WTC11 (cell line): ENCODE measurements around the gene CEP19. TPM values are rescaled to one million over a fixed set of nuclear protein-coding genes. Genes with fewer than 3 reads are reported as not detected.

ENCODE experiments used
- ATAC-seq: fragments of 200-7000 bp; cut with Tn5 transposase; 2 replicates; pipeline ENCODE4 v1.10.0; 2021; ENCODE audit warnings: mild to moderate bottlenecking, moderate library complexity
- CTCF ChIA-PET: fragments of 300-600 bp; sonication (Branson Sonifier 250); formaldehyde crosslinking; loops from one replicate; lab custom pipeline; 2021; ENCODE audit warnings: antibody characterized with exemption; lab: Charles Lee
- POLR2A ChIA-PET: fragments of 350-600 bp; sonication (Branson Sonifier 250); formaldehyde crosslinking; loops from one replicate; lab custom pipeline; 2021; ENCODE audit warnings: antibody characterized with exemption; lab: Charles Lee
- DNase-seq: peaks from one replicate; pipeline ENCODE4 v3.0.0; 2021; ENCODE audit warnings: low spot score
- H3K27ac Mint-ChIP-seq: 2 replicates; pipeline ENCODE4 v1.8.0; 2021; ENCODE audit warnings: mixed read lengths
- H3K27me3 Mint-ChIP-seq: 2 replicates; pipeline ENCODE4 v1.8.0; 2021; ENCODE audit warnings: low read depth, mild to moderate bottlenecking, moderate library complexity, mixed read lengths
- H3K36me3 Mint-ChIP-seq: 2 replicates; pipeline ENCODE4 v1.8.0; 2021; ENCODE audit warnings: mixed read lengths
- H3K4me1 Mint-ChIP-seq: 2 replicates; pipeline ENCODE4 v1.8.0; 2022; ENCODE audit warnings: mixed read lengths
- H3K4me3 Mint-ChIP-seq: 2 replicates; pipeline ENCODE4 v1.8.0; 2021; ENCODE audit warnings: mild to moderate bottlenecking, moderate library complexity, mixed read lengths
- H3K9me3 Mint-ChIP-seq: 2 replicates; pipeline ENCODE4 v1.8.0; 2021; ENCODE audit warnings: mixed read lengths
- FOXJ3 ChIP-seq: sonication (generic); formaldehyde crosslinking; IDR thresholded peaks from 2 replicates; pipeline ENCODE4 v1.9.0; 2021; ENCODE audit warnings: missing genetic modification reagents, mild to moderate bottlenecking, borderline replicate concordance
- IRF2 ChIP-seq: sonication (generic); formaldehyde crosslinking; IDR thresholded peaks from 2 replicates; pipeline ENCODE4 v1.8.0; 2022; ENCODE audit warnings: low read depth, missing genetic modification reagents, borderline replicate concordance
- JAZF1 ChIP-seq: fragments of 250-450 bp; sonication (Bioruptor Pico); IDR thresholded peaks from 2 replicates; pipeline ENCODE4 v1.9.0; 2021; ENCODE audit warnings: moderate library complexity, mild to moderate bottlenecking, inconsistent platforms
- KAT7 ChIP-seq: sonication (generic); formaldehyde crosslinking; IDR thresholded peaks from 2 replicates; pipeline ENCODE4 v1.8.1; 2023; ENCODE audit warnings: missing genetic modification reagents, mild to moderate bottlenecking, borderline replicate concordance
- NFE2L1 ChIP-seq: sonication (generic); formaldehyde crosslinking; IDR thresholded peaks from 2 replicates; pipeline ENCODE4 v1.8.1; 2023; ENCODE audit warnings: missing genetic modification reagents
- NR2C2 ChIP-seq: sonication (generic); formaldehyde crosslinking; IDR thresholded peaks from 2 replicates; pipeline ENCODE4 v1.8.0; 2022; ENCODE audit warnings: mild to moderate bottlenecking, missing genetic modification reagents
- NR3C1 ChIP-seq: sonication (generic); formaldehyde crosslinking; conservative IDR thresholded peaks from 2 replicates; pipeline ENCODE4 v1.8.1; 2023; ENCODE audit warnings: low read depth, mild to moderate bottlenecking, missing genetic modification reagents
- RORB ChIP-seq: fragments of 250-450 bp; sonication (Bioruptor Pico); IDR thresholded peaks from 2 replicates; pipeline ENCODE4 v1.9.0; 2021; ENCODE audit warnings: mild to moderate bottlenecking
- SOX15 ChIP-seq: fragments of 250-450 bp; sonication (Bioruptor Pico); IDR thresholded peaks from 2 replicates; pipeline ENCODE4 v1.9.0; 2021; ENCODE audit warnings: mild to moderate bottlenecking
- SP1 ChIP-seq: sonication (generic); formaldehyde crosslinking; conservative IDR thresholded peaks from 2 replicates; pipeline ENCODE4 v1.8.1; 2022; ENCODE audit warnings: missing genetic modification reagents
- TEAD1 ChIP-seq: sonication (generic); formaldehyde crosslinking; IDR thresholded peaks from 2 replicates; pipeline ENCODE4 v1.8.0; 2022; ENCODE audit warnings: mild to moderate bottlenecking, missing genetic modification reagents
- ZNF138 ChIP-seq: sonication (generic); formaldehyde crosslinking; conservative IDR thresholded peaks from 2 replicates; pipeline ENCODE4 v1.8.1; 2022; ENCODE audit warnings: mild to moderate bottlenecking, moderate library complexity, missing genetic modification reagents
- ZNF317 ChIP-seq: sonication (generic); formaldehyde crosslinking; IDR thresholded peaks from 2 replicates; pipeline ENCODE4 v1.8.1; 2023; ENCODE audit warnings: low read depth, mild to moderate bottlenecking, moderate library complexity, missing genetic modification reagents, borderline replicate concordance
- ZNF423 ChIP-seq: fragments of 250-450 bp; sonication (Bioruptor Pico); IDR thresholded peaks from 2 replicates; pipeline ENCODE4 v2.1.2; 2022; ENCODE audit warnings: mild to moderate bottlenecking, moderate library complexity
- ZNF671 ChIP-seq: fragments of 250-450 bp; sonication (Bioruptor Pico); IDR thresholded peaks from 2 replicates; pipeline ENCODE4 v1.8.0; 2021; ENCODE audit warnings: mild to moderate bottlenecking
- total RNA-seq: library from RNA; stranded (reverse); gene quantifications from 3 replicates; pipeline ENCODE4 v1.2.3, GENCODE V29; 2021
- TF ChIP-seq, protein P1 (sequence below): sonication (generic); formaldehyde crosslinking; IDR thresholded peaks from 2 replicates; pipeline ENCODE4 v1.8.1; 2023; ENCODE audit warnings: mild to moderate bottlenecking, moderate library complexity, missing genetic modification reagents
- TF ChIP-seq, protein P2 (sequence below): sonication (generic); formaldehyde crosslinking; IDR thresholded peaks from 2 replicates; pipeline ENCODE4 v1.8.0; 2022; ENCODE audit warnings: mild to moderate bottlenecking, missing genetic modification reagents
- TF ChIP-seq, protein P3 (sequence below): sonication (generic); formaldehyde crosslinking; IDR thresholded peaks from 2 replicates; pipeline ENCODE4 v1.8.0; 2022; ENCODE audit warnings: mild to moderate bottlenecking, missing genetic modification reagents
- TF ChIP-seq, protein P4 (sequence below): sonication (generic); formaldehyde crosslinking; IDR thresholded peaks from 2 replicates; pipeline ENCODE4 v1.8.1; 2023; ENCODE audit warnings: mild to moderate bottlenecking, missing genetic modification reagents, moderate library complexity
- TF ChIP-seq, protein P5 (sequence below): fragments of 250-450 bp; sonication (Bioruptor Pico); IDR thresholded peaks from 2 replicates; pipeline ENCODE4 v1.9.0; 2021; ENCODE audit warnings: moderate library complexity, mild to moderate bottlenecking, inconsistent platforms, borderline replicate concordance
- TF ChIP-seq, protein P6 (sequence below): fragments of 250-450 bp; sonication (Bioruptor Pico); IDR thresholded peaks from 2 replicates; pipeline ENCODE4 v1.9.0; 2021; ENCODE audit warnings: mild to moderate bottlenecking, borderline replicate concordance
- TF ChIP-seq, protein P7 (sequence below): sonication (generic); formaldehyde crosslinking; IDR thresholded peaks from 2 replicates; pipeline ENCODE4 v1.8.1; 2022; ENCODE audit warnings: mild to moderate bottlenecking, moderate library complexity, missing genetic modification reagents
- TF ChIP-seq, protein P8 (sequence below): sonication (generic); formaldehyde crosslinking; IDR thresholded peaks from 2 replicates; pipeline ENCODE4 v1.8.1; 2022; ENCODE audit warnings: mild to moderate bottlenecking, missing genetic modification reagents, moderate library complexity, borderline replicate concordance

CEP19 gene
- total RNA-seq, 1 experiment from 2014 or later: 1.5 TPM

DNA sequence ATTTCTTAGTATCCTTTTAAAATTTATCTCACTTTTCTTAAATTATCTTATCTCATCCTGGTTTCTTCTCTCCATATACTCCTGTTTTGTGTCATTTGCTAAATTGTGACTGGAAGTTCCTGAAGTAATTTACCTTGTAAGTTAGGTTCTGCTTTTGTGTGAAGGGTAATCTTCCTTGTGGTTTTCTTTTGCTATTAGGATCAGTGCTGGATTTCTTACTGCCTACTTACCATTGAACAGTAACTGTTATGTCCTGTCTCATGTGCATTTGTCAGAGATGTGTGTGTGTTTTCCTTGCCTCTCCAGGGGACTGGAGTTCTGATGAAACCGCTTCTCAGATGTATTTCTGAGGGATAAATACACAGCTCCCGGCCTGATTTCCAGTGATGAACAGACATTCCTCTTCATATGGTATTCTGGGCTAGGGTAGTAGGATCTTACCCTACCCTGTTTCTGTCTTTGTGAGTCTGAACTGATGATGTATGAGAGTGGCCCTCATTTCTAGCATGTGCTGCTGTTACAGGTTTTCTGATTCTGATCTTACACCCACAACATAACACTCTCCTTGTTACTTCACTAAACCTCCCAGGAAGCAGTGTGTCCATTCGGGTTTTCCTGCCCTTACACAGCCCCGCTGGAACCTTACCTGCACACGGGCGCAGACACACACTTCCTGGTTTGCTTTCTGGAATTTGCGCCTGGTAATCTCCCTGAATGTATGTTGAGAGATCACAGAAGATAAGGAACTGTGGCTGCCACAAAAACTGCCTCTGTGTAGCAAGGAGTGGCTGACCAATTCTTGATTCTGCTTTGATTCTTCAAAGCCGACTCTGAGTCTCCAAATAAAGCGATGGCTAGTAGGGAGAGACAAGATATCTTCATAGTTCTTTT, 42.3 kb upstream of the CEP19 start (continued):
- TF ChIP-seq, protein P1, sequence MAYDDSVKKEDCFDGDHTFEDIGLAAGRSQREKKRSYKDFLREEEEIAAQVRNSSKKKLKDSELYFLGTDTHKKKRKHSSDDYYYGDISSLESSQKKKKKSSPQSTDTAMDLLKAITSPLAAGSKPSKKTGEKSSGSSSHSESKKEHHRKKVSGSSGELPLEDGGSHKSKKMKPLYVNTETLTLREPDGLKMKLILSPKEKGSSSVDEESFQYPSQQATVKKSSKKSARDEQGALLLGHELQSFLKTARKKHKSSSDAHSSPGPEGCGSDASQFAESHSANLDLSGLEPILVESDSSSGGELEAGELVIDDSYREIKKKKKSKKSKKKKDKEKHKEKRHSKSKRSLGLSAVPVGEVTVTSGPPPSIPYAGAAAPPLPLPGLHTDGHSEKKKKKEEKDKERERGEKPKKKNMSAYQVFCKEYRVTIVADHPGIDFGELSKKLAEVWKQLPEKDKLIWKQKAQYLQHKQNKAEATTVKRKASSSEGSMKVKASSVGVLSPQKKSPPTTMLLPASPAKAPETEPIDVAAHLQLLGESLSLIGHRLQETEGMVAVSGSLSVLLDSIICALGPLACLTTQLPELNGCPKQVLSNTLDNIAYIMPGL (CRISPR knock-in tag): no peak

DNA sequence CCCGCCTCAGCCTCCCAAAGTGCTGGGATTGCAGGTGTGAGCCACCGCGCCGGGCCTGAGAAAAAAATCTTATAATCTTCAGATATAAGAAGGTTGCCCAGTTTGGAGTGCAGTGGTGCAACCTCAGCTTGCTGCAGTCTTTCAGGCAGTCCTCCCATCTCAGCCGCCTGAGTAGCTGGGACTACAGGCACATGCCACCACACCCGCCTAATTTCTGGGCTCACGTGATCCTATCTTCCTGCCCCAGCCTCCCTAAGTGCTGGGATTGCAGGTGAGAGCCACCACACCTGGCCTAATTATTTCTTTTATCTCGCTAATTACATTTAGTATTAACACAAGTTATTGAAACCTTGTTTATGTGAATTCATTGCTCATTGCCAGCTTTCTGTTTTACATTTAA, 41.2 kb upstream of the CEP19 start:
- TF ChIP-seq, protein P2, sequence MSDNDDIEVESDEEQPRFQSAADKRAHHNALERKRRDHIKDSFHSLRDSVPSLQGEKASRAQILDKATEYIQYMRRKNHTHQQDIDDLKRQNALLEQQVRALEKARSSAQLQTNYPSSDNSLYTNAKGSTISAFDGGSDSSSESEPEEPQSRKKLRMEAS (CRISPR knock-in tag): no peak
- no peak for TF ChIP-seq SP1 (CRISPR knock-in tag)
- TF ChIP-seq IRF2 (CRISPR knock-in tag): no peak
- TF ChIP-seq NR3C1 (CRISPR knock-in tag): no peak
- no peak for TF ChIP-seq NFE2L1
- no peak for TF ChIP-seq ZNF138 (CRISPR knock-in tag)
- no peak for TF ChIP-seq FOXJ3
- TF ChIP-seq, protein P3, sequence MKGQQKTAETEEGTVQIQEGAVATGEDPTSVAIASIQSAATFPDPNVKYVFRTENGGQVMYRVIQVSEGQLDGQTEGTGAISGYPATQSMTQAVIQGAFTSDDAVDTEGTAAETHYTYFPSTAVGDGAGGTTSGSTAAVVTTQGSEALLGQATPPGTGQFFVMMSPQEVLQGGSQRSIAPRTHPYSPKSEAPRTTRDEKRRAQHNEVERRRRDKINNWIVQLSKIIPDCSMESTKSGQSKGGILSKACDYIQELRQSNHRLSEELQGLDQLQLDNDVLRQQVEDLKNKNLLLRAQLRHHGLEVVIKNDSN (CRISPR knock-in tag): no peak
- no peak for TF ChIP-seq JAZF1 (CRISPR knock-in tag)
- no peak for TF ChIP-seq ZNF671
- TF ChIP-seq ZNF423 (CRISPR knock-in tag): no peak
- TF ChIP-seq TEAD1 (CRISPR knock-in tag): no peak
- no peak for DNase-seq
- H3K4me3 Mint-ChIP-seq: no peak overlapping the region
- ChIA-PET POLR2A (no interaction called here), CTCF (interaction anchor here (0.7 kb wide), 1 partner anchor 189 kb away, joined by 3 read pairs; the partner anchor contains the start of gene NCBP2)
- H3K36me3 Mint-ChIP-seq: peaks cover 58% of the 10 kb centered on the region
- H3K27me3 Mint-ChIP-seq: no peaks in the 10 kb centered on the region
- H3K4me1 Mint-ChIP-seq: peaks cover 31% of the 10 kb centered on the region
- H3K27ac Mint-ChIP-seq: peak overlapping the region; percentile 28; the same call in 1 of the 2 replicates
- peaks cover 27% of the 10 kb centered on the region for H3K9me3 Mint-ChIP-seq
- ATAC-seq: no peak

DNA sequence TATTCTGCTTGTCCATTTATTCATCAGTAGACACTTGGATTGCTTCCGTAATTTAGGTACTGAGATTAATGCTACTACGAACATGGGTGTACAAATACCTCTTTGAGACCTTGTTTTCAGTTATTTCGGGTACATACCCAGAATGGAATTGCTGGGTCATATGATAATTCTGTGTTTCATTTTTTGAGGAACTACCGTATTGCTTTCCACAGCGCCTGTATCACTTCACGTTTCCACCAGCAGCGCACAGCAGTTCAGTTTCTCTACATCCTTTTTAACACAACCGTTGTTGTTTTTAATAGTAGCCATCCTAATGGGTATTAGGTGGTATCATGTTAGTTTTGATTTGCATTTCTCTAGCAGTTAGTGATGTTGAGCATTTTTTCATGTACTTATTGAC, 37.1 kb upstream of the CEP19 start:
- ATAC-seq: no peak
- peak overlapping the region; percentile 31 for H3K27ac Mint-ChIP-seq
- ChIA-PET POLR2A (no interaction called here), CTCF (no interaction called here)
- no peaks in the 10 kb centered on the region for H3K27me3 Mint-ChIP-seq
- no peak overlapping the region for H3K4me3 Mint-ChIP-seq
- peaks cover 50% of the 10 kb centered on the region for H3K4me1 Mint-ChIP-seq
- no peak for DNase-seq
- H3K9me3 Mint-ChIP-seq: peaks cover 4% of the 10 kb centered on the region; the same call in 1 of the 2 replicates
- peaks cover 18% of the 10 kb centered on the region for H3K36me3 Mint-ChIP-seq
- TF ChIP-seq, protein P4, sequence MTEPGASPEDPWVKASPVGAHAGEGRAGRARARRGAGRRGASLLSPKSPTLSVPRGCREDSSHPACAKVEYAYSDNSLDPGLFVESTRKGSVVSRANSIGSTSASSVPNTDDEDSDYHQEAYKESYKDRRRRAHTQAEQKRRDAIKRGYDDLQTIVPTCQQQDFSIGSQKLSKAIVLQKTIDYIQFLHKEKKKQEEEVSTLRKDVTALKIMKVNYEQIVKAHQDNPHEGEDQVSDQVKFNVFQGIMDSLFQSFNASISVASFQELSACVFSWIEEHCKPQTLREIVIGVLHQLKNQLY (CRISPR knock-in tag): no peak
- TF ChIP-seq, protein P5, sequence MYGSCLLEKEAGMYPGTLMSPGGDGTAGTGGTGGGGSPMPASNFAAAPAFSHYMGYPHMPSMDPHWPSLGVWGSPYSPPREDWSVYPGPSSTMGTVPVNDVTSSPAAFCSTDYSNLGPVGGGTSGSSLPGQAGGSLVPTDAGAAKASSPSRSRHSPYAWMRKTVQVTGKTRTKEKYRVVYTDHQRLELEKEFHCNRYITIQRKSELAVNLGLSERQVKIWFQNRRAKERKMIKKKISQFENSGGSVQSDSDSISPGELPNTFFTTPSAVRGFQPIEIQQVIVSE (CRISPR knock-in tag): no peak
- TF ChIP-seq FOXJ3 (no peak), NR2C2 (CRISPR knock-in tag) (no peak), RORB (CRISPR knock-in tag) (no peak), ZNF317 (no peak), SOX15 (CRISPR knock-in tag) (no peak), KAT7 (no peak)
- TF ChIP-seq, protein P6, sequence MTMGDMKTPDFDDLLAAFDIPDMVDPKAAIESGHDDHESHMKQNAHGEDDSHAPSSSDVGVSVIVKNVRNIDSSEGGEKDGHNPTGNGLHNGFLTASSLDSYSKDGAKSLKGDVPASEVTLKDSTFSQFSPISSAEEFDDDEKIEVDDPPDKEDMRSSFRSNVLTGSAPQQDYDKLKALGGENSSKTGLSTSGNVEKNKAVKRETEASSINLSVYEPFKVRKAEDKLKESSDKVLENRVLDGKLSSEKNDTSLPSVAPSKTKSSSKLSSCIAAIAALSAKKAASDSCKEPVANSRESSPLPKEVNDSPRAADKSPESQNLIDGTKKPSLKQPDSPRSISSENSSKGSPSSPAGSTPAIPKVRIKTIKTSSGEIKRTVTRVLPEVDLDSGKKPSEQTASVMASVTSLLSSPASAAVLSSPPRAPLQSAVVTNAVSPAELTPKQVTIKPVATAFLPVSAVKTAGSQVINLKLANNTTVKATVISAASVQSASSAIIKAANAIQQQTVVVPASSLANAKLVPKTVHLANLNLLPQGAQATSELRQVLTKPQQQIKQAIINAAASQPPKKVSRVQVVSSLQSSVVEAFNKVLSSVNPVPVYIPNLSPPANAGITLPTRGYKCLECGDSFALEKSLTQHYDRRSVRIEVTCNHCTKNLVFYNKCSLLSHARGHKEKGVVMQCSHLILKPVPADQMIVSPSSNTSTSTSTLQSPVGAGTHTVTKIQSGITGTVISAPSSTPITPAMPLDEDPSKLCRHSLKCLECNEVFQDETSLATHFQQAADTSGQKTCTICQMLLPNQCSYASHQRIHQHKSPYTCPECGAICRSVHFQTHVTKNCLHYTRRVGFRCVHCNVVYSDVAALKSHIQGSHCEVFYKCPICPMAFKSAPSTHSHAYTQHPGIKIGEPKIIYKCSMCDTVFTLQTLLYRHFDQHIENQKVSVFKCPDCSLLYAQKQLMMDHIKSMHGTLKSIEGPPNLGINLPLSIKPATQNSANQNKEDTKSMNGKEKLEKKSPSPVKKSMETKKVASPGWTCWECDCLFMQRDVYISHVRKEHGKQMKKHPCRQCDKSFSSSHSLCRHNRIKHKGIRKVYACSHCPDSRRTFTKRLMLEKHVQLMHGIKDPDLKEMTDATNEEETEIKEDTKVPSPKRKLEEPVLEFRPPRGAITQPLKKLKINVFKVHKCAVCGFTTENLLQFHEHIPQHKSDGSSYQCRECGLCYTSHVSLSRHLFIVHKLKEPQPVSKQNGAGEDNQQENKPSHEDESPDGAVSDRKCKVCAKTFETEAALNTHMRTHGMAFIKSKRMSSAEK: no peak
- TF ChIP-seq, protein P7, sequence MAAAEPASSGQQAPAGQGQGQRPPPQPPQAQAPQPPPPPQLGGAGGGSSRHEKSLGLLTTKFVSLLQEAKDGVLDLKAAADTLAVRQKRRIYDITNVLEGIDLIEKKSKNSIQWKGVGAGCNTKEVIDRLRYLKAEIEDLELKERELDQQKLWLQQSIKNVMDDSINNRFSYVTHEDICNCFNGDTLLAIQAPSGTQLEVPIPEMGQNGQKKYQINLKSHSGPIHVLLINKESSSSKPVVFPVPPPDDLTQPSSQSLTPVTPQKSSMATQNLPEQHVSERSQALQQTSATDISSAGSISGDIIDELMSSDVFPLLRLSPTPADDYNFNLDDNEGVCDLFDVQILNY (CRISPR knock-in tag): no peak
- TF ChIP-seq, protein P8, sequence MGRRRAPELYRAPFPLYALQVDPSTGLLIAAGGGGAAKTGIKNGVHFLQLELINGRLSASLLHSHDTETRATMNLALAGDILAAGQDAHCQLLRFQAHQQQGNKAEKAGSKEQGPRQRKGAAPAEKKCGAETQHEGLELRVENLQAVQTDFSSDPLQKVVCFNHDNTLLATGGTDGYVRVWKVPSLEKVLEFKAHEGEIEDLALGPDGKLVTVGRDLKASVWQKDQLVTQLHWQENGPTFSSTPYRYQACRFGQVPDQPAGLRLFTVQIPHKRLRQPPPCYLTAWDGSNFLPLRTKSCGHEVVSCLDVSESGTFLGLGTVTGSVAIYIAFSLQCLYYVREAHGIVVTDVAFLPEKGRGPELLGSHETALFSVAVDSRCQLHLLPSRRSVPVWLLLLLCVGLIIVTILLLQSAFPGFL: no peak
